Fibroblast of skin of right quadriceps (primary cell): ENCODE results near the gene RARA.
A peak's percentile ranks its signal among the peaks of the same experiment; 100 is the strongest.

Source experiments
- DNase-seq: peaks from one replicate; pipeline ENCODE4 v3.0.0-alpha.2; 2013

Gene RARA

GRCh38 chr17:40330850-40331470 is 22.0 kb downstream of the RARA start:
- DNase-seq = no peak

- no peak for DNase-seq
Measured at GRCh38 chr17:40331743-40332641, 23.0 kb downstream of the RARA start.

GRCh38 chr17:40333781-40334448 is 24.9 kb downstream of the RARA start:
- no peak for DNase-seq

GRCh38 chr17:40335620-40336019 is 26.6 kb downstream of the RARA start:
- DNase-seq = no peak

- DNase-seq = no peak
Measured at GRCh38 chr17:40337351-40337750, 28.4 kb downstream of the RARA start.

GRCh38 chr17:40338058-40338457 is 29.1 kb downstream of the RARA start:
- no peak for DNase-seq

GRCh38 chr17:40338941-40339649 is 30.1 kb downstream of the RARA start:
- no peak for DNase-seq

GRCh38 chr17:40340327-40340726 is 31.3 kb downstream of the RARA start:
- DNase-seq = no peak

- DNase-seq = peak; percentile 57
Measured at GRCh38 chr17:40340880-40341807, 32.2 kb downstream of the RARA start.

GRCh38 chr17:40341808-40342503 is 33.0 kb downstream of the RARA start:
- peak; percentile 62 for DNase-seq

- DNase-seq = no peak
Measured at GRCh38 chr17:40342504-40343218, 33.7 kb downstream of the RARA start.

- DNase-seq = no peak
Measured at GRCh38 chr17:40343219-40344119, 34.5 kb downstream of the RARA start.

- DNase-seq = no peak
Measured at GRCh38 chr17:40344421-40345160, 35.6 kb downstream of the RARA start.

- DNase-seq = peak; percentile 82
Measured at GRCh38 chr17:40345161-40345993, 36.4 kb downstream of the RARA start.

GRCh38 chr17:40345994-40346764 is 37.2 kb downstream of the RARA start:
- no peak for DNase-seq

GRCh38 chr17:40346765-40347158 is 37.8 kb downstream of the RARA start:
- no peak for DNase-seq
